ENCODE results near the gene MBD2.
"Not testable (repeated sequence)": the region's sequence is repeated elsewhere in the genome, so short reads cannot be mapped to it uniquely, and the experiment has no call there.

The MBD2 gene

GRCh38 chr18:54210463-54210862, 14.0 kb downstream of the MBD2 start:
- no peaks in the 10 kb centered on the region for H3K9me3 ChIP-seq (ENCODE audit: control insufficient read depth, insufficient read depth, low read length)
- no peaks in the 10 kb centered on the region for H3K36me3 ChIP-seq (ENCODE audit: control insufficient read depth, insufficient read depth, low read length)
- H3K4me3 ChIP-seq (ENCODE audit: low read depth, low read length) = no peak overlapping the region
- H3K9ac ChIP-seq (ENCODE audit: low read depth, low read length) = no peak overlapping the region
- no peaks in the 10 kb centered on the region for H3K27me3 ChIP-seq (ENCODE audit: control insufficient read depth, insufficient read depth, low read length)
- H3K4me1 ChIP-seq (ENCODE audit: control insufficient read depth, insufficient read depth, low read length) = no peaks in the 10 kb centered on the region

GRCh38 chr18:54209471-54210180, 14.8 kb downstream of the MBD2 start:
- Histone ChIP-seq H3K9ac (ENCODE audit: low read depth, low read length) (no peak overlapping the region), H3K4me3 (ENCODE audit: low read depth, low read length) (no peak overlapping the region), H3K9me3 (ENCODE audit: control insufficient read depth, insufficient read depth, low read length) (no peaks in the 10 kb centered on the region), H3K36me3 (ENCODE audit: control insufficient read depth, insufficient read depth, low read length) (no peaks in the 10 kb centered on the region), H3K4me1 (ENCODE audit: control insufficient read depth, insufficient read depth, low read length) (no peaks in the 10 kb centered on the region), H3K27me3 (ENCODE audit: control insufficient read depth, insufficient read depth, low read length) (no peaks in the 10 kb centered on the region)

DNA sequence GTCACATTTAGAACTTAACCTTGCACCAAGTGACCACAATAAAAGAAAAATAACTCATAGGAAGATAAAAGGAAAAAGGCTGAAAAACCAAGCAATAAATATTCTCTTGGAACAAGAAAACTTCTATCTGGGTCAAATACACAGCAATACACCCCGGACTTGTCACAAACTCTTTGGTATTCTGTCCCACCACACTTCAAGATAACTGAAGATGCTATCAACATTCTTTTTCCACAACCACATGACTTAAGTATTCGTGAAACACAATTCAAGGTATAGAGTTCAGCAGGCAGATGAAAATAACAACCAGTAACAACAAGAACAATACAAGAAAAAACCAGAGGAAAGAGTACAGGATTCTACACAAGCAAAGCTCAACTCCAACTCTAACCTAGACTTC, 18.0 kb downstream of the MBD2 start:
- no peak overlapping the region for H3K9ac ChIP-seq (ENCODE audit: low read depth, low read length)
- H3K4me1 ChIP-seq (ENCODE audit: control insufficient read depth, insufficient read depth, low read length) = no peaks in the 10 kb centered on the region
- H3K9me3 ChIP-seq (ENCODE audit: control insufficient read depth, insufficient read depth, low read length) = no peaks in the 10 kb centered on the region
- no peak overlapping the region for H3K4me3 ChIP-seq (ENCODE audit: low read depth, low read length)
- no peaks in the 10 kb centered on the region for H3K27me3 ChIP-seq (ENCODE audit: control insufficient read depth, insufficient read depth, low read length)
- H3K36me3 ChIP-seq (ENCODE audit: control insufficient read depth, insufficient read depth, low read length) = no peaks in the 10 kb centered on the region

DNA sequence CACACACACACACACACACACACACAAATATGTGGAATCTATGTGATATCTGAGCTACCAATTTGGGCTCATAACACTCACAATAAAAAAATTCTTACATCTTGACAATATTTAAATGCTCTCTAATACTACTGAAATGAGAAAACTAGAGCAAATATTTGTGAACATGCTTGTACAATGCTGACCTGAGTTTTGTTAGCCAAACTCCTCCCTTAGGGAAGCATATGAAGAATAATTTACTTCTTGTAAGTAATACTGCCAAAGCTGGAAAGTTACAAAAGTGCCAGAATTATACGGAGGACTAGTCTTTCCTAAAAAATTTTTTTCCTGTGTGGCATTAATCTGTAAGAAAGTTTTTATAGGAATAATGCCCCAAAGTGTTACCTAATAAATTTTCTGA, 18.5 kb downstream of the MBD2 start:
- Histone ChIP-seq H3K36me3 (ENCODE audit: control insufficient read depth, insufficient read depth, low read length) (no peaks in the 10 kb centered on the region), H3K4me1 (ENCODE audit: control insufficient read depth, insufficient read depth, low read length) (no peaks in the 10 kb centered on the region), H3K4me3 (ENCODE audit: low read depth, low read length) (no peak overlapping the region), H3K27me3 (ENCODE audit: control insufficient read depth, insufficient read depth, low read length) (no peaks in the 10 kb centered on the region), H3K9ac (ENCODE audit: low read depth, low read length) (no peak overlapping the region), H3K9me3 (ENCODE audit: control insufficient read depth, insufficient read depth, low read length) (no peaks in the 10 kb centered on the region)

DNA sequence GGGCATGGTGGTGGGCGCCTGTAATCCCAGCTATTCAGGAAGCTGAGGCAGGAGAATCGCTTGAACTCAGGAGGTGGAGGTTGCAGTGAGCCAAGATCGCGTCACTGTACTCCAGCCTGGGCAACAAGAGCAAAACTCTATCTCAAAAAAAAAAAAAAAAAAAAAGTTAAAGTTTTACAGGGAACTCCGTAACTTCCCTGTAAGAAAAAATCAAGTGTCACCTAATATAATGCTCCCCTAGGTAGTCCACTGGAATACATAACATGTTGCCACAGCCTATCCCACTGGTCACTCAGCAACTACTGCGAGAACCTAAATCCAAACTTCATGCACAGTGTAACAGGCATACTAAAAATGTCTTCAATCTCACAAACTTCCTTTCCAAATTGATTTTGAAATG, 19.0 kb downstream of the MBD2 start:
- H3K4me3 ChIP-seq (ENCODE audit: low read depth, low read length); H3K4me1 ChIP-seq (ENCODE audit: control insufficient read depth, insufficient read depth, low read length); H3K9me3 ChIP-seq (ENCODE audit: control insufficient read depth, insufficient read depth, low read length); H3K27me3 ChIP-seq (ENCODE audit: control insufficient read depth, insufficient read depth, low read length); H3K9ac ChIP-seq (ENCODE audit: low read depth, low read length); H3K36me3 ChIP-seq (ENCODE audit: control insufficient read depth, insufficient read depth, low read length): not testable (repeated sequence)

- H3K4me3 ChIP-seq (ENCODE audit: low read depth, low read length) = no peak overlapping the region
- no peaks in the 10 kb centered on the region for H3K27me3 ChIP-seq (ENCODE audit: control insufficient read depth, insufficient read depth, low read length)
- H3K4me1 ChIP-seq (ENCODE audit: control insufficient read depth, insufficient read depth, low read length) = no peaks in the 10 kb centered on the region
- no peak overlapping the region for H3K9ac ChIP-seq (ENCODE audit: low read depth, low read length)
- H3K36me3 ChIP-seq (ENCODE audit: control insufficient read depth, insufficient read depth, low read length) = no peaks in the 10 kb centered on the region
- no peaks in the 10 kb centered on the region for H3K9me3 ChIP-seq (ENCODE audit: control insufficient read depth, insufficient read depth, low read length)
These were observed 19.6 kb downstream of the MBD2 start for GRCh38 chr18:54204883-54205282.

- Histone ChIP-seq H3K4me3 (ENCODE audit: low read depth, low read length) (no peak overlapping the region), H3K9ac (ENCODE audit: low read depth, low read length) (no peak overlapping the region), H3K27me3 (ENCODE audit: control insufficient read depth, insufficient read depth, low read length) (no peaks in the 10 kb centered on the region), H3K36me3 (ENCODE audit: control insufficient read depth, insufficient read depth, low read length) (no peaks in the 10 kb centered on the region), H3K9me3 (ENCODE audit: control insufficient read depth, insufficient read depth, low read length) (no peaks in the 10 kb centered on the region), H3K4me1 (ENCODE audit: control insufficient read depth, insufficient read depth, low read length) (no peaks in the 10 kb centered on the region)
These were observed 20.6 kb downstream of the MBD2 start for GRCh38 chr18:54203914-54204313.

DNA sequence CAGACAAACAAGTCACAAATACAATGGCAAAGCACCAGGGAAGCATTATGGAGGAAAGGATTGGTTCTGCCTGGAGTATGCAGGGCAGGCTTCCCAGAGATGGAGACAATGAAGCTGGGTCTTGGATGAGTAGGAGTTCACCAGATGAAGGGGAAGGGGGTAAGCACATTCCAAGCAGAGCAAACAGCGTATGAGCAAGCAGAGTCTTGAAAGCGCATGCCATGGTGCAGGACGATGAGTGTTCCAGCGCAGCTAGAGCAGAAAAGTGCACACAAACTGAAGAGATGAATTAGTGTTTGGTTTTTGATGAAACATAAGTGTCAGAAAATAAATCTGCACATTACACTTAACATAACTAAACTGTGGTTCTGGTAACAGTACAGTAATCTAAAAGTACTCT, 21.6 kb downstream of the MBD2 start:
- Histone ChIP-seq H3K9ac (ENCODE audit: low read depth, low read length) (no peak overlapping the region), H3K9me3 (ENCODE audit: control insufficient read depth, insufficient read depth, low read length) (no peaks in the 10 kb centered on the region), H3K27me3 (ENCODE audit: control insufficient read depth, insufficient read depth, low read length) (no peaks in the 10 kb centered on the region), H3K4me1 (ENCODE audit: control insufficient read depth, insufficient read depth, low read length) (no peaks in the 10 kb centered on the region), H3K36me3 (ENCODE audit: control insufficient read depth, insufficient read depth, low read length) (no peaks in the 10 kb centered on the region), H3K4me3 (ENCODE audit: low read depth, low read length) (no peak overlapping the region)

DNA sequence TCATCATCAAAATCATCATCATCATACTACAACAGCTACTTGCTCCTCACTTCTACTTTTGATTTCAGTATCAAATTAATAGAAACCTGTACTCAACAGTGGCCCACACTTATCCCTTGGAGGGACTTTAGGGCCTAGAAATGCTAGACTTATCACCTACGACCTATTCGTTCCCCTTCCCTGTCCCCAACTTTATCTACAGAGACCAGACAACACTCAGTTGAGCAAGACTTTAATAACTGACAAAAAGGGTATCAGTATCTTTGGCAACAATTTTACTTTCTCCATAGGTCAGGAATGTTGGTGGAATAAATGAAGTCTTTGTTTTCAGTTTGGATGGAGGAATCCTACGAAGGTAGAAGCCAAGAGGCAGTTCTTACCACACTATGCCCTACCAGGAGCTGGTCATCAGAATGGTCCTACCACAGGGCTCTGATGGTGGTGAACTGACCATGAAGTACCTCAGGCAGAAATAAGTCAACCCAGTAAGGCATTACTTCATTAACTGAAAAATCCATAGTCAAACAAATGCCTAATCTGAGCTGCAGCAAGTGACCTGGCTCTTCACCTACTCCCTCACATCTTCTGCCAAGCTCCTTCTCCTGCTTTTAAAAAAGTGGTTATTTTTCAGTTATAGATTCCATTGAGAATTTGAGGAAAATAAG, 26.6 kb downstream of the MBD2 start:
- H3K4me3 ChIP-seq (ENCODE audit: low read depth, low read length) = no peak overlapping the region
- H3K9ac ChIP-seq (ENCODE audit: low read depth, low read length) = no peak overlapping the region
- no peaks in the 10 kb centered on the region for H3K4me1 ChIP-seq (ENCODE audit: control insufficient read depth, insufficient read depth, low read length)
- H3K36me3 ChIP-seq (ENCODE audit: control insufficient read depth, insufficient read depth, low read length) = no peaks in the 10 kb centered on the region
- no peaks in the 10 kb centered on the region for H3K9me3 ChIP-seq (ENCODE audit: control insufficient read depth, insufficient read depth, low read length)
- no peaks in the 10 kb centered on the region for H3K27me3 ChIP-seq (ENCODE audit: control insufficient read depth, insufficient read depth, low read length)

- Histone ChIP-seq H3K9me3 (ENCODE audit: control insufficient read depth, insufficient read depth, low read length) (no peaks in the 10 kb centered on the region), H3K36me3 (ENCODE audit: control insufficient read depth, insufficient read depth, low read length) (no peaks in the 10 kb centered on the region), H3K9ac (ENCODE audit: low read depth, low read length) (no peak overlapping the region), H3K4me3 (ENCODE audit: low read depth, low read length) (no peak overlapping the region), H3K27me3 (ENCODE audit: control insufficient read depth, insufficient read depth, low read length) (no peaks in the 10 kb centered on the region), H3K4me1 (ENCODE audit: control insufficient read depth, insufficient read depth, low read length) (peaks cover 3% of the 10 kb centered on the region)
These were observed 30.7 kb downstream of the MBD2 start for GRCh38 chr18:54193786-54194185.

DNA sequence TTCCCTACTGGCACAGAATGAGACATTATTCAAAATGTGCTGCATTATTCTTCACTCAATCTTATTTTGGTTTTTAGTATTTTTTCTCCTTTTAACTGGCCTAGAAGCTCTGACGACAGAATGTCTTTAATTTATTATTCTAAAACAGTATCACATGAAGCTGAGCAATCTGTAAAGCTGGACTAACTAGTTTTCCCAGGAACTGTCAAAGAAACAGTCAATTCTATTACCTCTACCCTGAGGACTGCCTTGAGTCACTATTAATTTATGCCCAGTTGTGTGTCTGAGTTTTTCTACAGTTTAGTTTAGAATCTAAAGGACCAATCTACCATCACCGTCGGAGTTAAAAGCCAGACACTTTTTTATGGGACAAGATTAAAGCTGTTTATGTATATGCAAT, 31.6 kb downstream of the MBD2 start:
- no peak overlapping the region for H3K4me3 ChIP-seq (ENCODE audit: low read depth, low read length)
- H3K36me3 ChIP-seq (ENCODE audit: control insufficient read depth, insufficient read depth, low read length) = no peaks in the 10 kb centered on the region
- H3K27me3 ChIP-seq (ENCODE audit: control insufficient read depth, insufficient read depth, low read length) = no peaks in the 10 kb centered on the region
- peaks cover 3% of the 10 kb centered on the region for H3K4me1 ChIP-seq (ENCODE audit: control insufficient read depth, insufficient read depth, low read length)
- no peak overlapping the region for H3K9ac ChIP-seq (ENCODE audit: low read depth, low read length)
- no peaks in the 10 kb centered on the region for H3K9me3 ChIP-seq (ENCODE audit: control insufficient read depth, insufficient read depth, low read length)

DNA sequence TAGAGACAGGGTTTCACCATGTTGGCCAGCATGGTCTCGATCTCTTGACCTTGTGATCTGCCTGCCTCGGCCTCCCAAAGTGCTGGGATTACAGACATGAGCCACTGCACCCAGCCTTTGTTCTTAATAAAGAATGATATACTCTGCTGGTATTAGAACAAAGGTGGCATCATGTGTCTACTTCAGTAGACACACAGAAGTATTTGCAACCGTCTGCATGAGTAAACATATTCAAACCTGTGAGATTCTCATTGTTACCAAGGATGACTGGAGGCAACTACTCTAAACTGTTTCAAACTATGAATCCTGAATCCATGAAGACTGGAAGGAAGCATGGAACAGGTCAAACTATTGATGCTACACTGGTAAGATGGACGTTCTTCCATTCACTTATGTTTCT, 32.1 kb downstream of the MBD2 start:
- peaks cover 7% of the 10 kb centered on the region for H3K4me1 ChIP-seq (ENCODE audit: control insufficient read depth, insufficient read depth, low read length)
- no peaks in the 10 kb centered on the region for H3K36me3 ChIP-seq (ENCODE audit: control insufficient read depth, insufficient read depth, low read length)
- H3K4me3 ChIP-seq (ENCODE audit: low read depth, low read length) = no peak overlapping the region
- no peaks in the 10 kb centered on the region for H3K9me3 ChIP-seq (ENCODE audit: control insufficient read depth, insufficient read depth, low read length)
- H3K27me3 ChIP-seq (ENCODE audit: control insufficient read depth, insufficient read depth, low read length) = no peaks in the 10 kb centered on the region
- no peak overlapping the region for H3K9ac ChIP-seq (ENCODE audit: low read depth, low read length)

Data from iPS-15b (cell line).